ENCODE results near the gene FBRSL1.
A peak's percentile ranks its signal among the peaks of the same experiment; 100 is the strongest.

FBRSL1 gene

GRCh38 chr12:132490422-132491137, 629 bp downstream of the FBRSL1 start:
- no peaks in the 10 kb centered on the region for H3K36me3 ChIP-seq (ENCODE audit: control insufficient read depth, insufficient read depth, low read length)
- peak overlapping the region; percentile 44 for H3K4me3 ChIP-seq (ENCODE audit: insufficient read depth, low read depth, low read length)
- H3K27ac ChIP-seq (ENCODE audit: insufficient read depth, low read depth, low read length, poor library complexity, severe bottlenecking): no peak overlapping the region
- no peaks in the 10 kb centered on the region for H3K9me3 ChIP-seq (ENCODE audit: control insufficient read depth, low read length)
- H3K4me1 ChIP-seq (ENCODE audit: control insufficient read depth, insufficient read depth, low read length): peaks cover 6% of the 10 kb centered on the region
- H3K27me3 ChIP-seq (ENCODE audit: control insufficient read depth, insufficient read depth, low read length, poor library complexity, severe bottlenecking): peaks cover 50% of the 10 kb centered on the region
- WGBS, 2 experiments: 3 to 5% methylated on average over 110 of the region's 110 CpGs

- Histone ChIP-seq H3K27me3 (ENCODE audit: control insufficient read depth, insufficient read depth, low read length, poor library complexity, severe bottlenecking) (peaks cover 44% of the 10 kb centered on the region), H3K4me1 (ENCODE audit: control insufficient read depth, insufficient read depth, low read length) (peaks cover 6% of the 10 kb centered on the region), H3K4me3 (ENCODE audit: insufficient read depth, low read depth, low read length) (peak overlapping the region; percentile 44), H3K9me3 (ENCODE audit: control insufficient read depth, low read length) (no peaks in the 10 kb centered on the region), H3K36me3 (ENCODE audit: control insufficient read depth, insufficient read depth, low read length) (no peaks in the 10 kb centered on the region), H3K27ac (ENCODE audit: insufficient read depth, low read depth, low read length, poor library complexity, severe bottlenecking) (no peak overlapping the region)
- 53 to 54% methylated on average over 14 of the region's 14 CpGs for WGBS, 2 experiments
Measured at GRCh38 chr12:132491138-132491663, 1.2 kb downstream of the FBRSL1 start.

- no peak overlapping the region for H3K4me3 ChIP-seq (ENCODE audit: insufficient read depth, low read depth, low read length)
- H3K27ac ChIP-seq (ENCODE audit: insufficient read depth, low read depth, low read length, poor library complexity, severe bottlenecking): no peak overlapping the region
- 90 to 91% methylated on average over 23 of the region's 23 CpGs for WGBS, 2 experiments
- no peaks in the 10 kb centered on the region for H3K36me3 ChIP-seq (ENCODE audit: control insufficient read depth, insufficient read depth, low read length)
- peaks cover 37% of the 10 kb centered on the region for H3K27me3 ChIP-seq (ENCODE audit: control insufficient read depth, insufficient read depth, low read length, poor library complexity, severe bottlenecking)
- peaks cover 6% of the 10 kb centered on the region for H3K4me1 ChIP-seq (ENCODE audit: control insufficient read depth, insufficient read depth, low read length)
- H3K9me3 ChIP-seq (ENCODE audit: control insufficient read depth, low read length): no peaks in the 10 kb centered on the region
Measured at GRCh38 chr12:132491761-132492378, 1.9 kb downstream of the FBRSL1 start.

GRCh38 chr12:132492522-132492921, 2.6 kb downstream of the FBRSL1 start:
- peaks cover 6% of the 10 kb centered on the region for H3K4me1 ChIP-seq (ENCODE audit: control insufficient read depth, insufficient read depth, low read length)
- H3K27me3 ChIP-seq (ENCODE audit: control insufficient read depth, insufficient read depth, low read length, poor library complexity, severe bottlenecking): peaks cover 30% of the 10 kb centered on the region
- no peak overlapping the region for H3K4me3 ChIP-seq (ENCODE audit: insufficient read depth, low read depth, low read length)
- no peaks in the 10 kb centered on the region for H3K36me3 ChIP-seq (ENCODE audit: control insufficient read depth, insufficient read depth, low read length)
- no peak overlapping the region for H3K27ac ChIP-seq (ENCODE audit: insufficient read depth, low read depth, low read length, poor library complexity, severe bottlenecking)
- 95% methylated on average over 12 of the region's 12 CpGs for whole genome bisulfite sequencing, 2 experiments
- H3K9me3 ChIP-seq (ENCODE audit: control insufficient read depth, low read length): no peaks in the 10 kb centered on the region

- Histone ChIP-seq H3K27ac (ENCODE audit: insufficient read depth, low read depth, low read length, poor library complexity, severe bottlenecking) (no peak overlapping the region), H3K4me3 (ENCODE audit: insufficient read depth, low read depth, low read length) (no peak overlapping the region), H3K4me1 (ENCODE audit: control insufficient read depth, insufficient read depth, low read length) (peaks cover 6% of the 10 kb centered on the region), H3K27me3 (ENCODE audit: control insufficient read depth, insufficient read depth, low read length, poor library complexity, severe bottlenecking) (peaks cover 26% of the 10 kb centered on the region), H3K9me3 (ENCODE audit: control insufficient read depth, low read length) (no peaks in the 10 kb centered on the region), H3K36me3 (ENCODE audit: control insufficient read depth, insufficient read depth, low read length) (no peaks in the 10 kb centered on the region)
- WGBS, 2 experiments: 91 to 93% methylated on average over 12 of the region's 12 CpGs
Measured at GRCh38 chr12:132492951-132493350, 3.0 kb downstream of the FBRSL1 start.

GRCh38 chr12:132493482-132494178, 3.7 kb downstream of the FBRSL1 start:
- H3K4me3 ChIP-seq (ENCODE audit: insufficient read depth, low read depth, low read length): no peak overlapping the region
- H3K27ac ChIP-seq (ENCODE audit: insufficient read depth, low read depth, low read length, poor library complexity, severe bottlenecking): no peak overlapping the region
- peaks cover 19% of the 10 kb centered on the region for H3K27me3 ChIP-seq (ENCODE audit: control insufficient read depth, insufficient read depth, low read length, poor library complexity, severe bottlenecking)
- no peaks in the 10 kb centered on the region for H3K9me3 ChIP-seq (ENCODE audit: control insufficient read depth, low read length)
- H3K36me3 ChIP-seq (ENCODE audit: control insufficient read depth, insufficient read depth, low read length): no peaks in the 10 kb centered on the region
- 89 to 91% methylated on average over 18 of the region's 18 CpGs for WGBS, 2 experiments
- peaks cover 6% of the 10 kb centered on the region for H3K4me1 ChIP-seq (ENCODE audit: control insufficient read depth, insufficient read depth, low read length)

GRCh38 chr12:132494294-132495164, 4.6 kb downstream of the FBRSL1 start:
- WGBS, 2 experiments: 93% methylated on average over 25 of the region's 25 CpGs
- H3K4me3 ChIP-seq (ENCODE audit: insufficient read depth, low read depth, low read length): no peak overlapping the region
- no peaks in the 10 kb centered on the region for H3K36me3 ChIP-seq (ENCODE audit: control insufficient read depth, insufficient read depth, low read length)
- peaks cover 10% of the 10 kb centered on the region for H3K27me3 ChIP-seq (ENCODE audit: control insufficient read depth, insufficient read depth, low read length, poor library complexity, severe bottlenecking)
- no peak overlapping the region for H3K27ac ChIP-seq (ENCODE audit: insufficient read depth, low read depth, low read length, poor library complexity, severe bottlenecking)
- peaks cover 6% of the 10 kb centered on the region for H3K4me1 ChIP-seq (ENCODE audit: control insufficient read depth, insufficient read depth, low read length)
- H3K9me3 ChIP-seq (ENCODE audit: control insufficient read depth, low read length): no peaks in the 10 kb centered on the region

- peaks cover 6% of the 10 kb centered on the region for H3K4me1 ChIP-seq (ENCODE audit: control insufficient read depth, insufficient read depth, low read length)
Measured at GRCh38 chr12:132495165-132495544, 5.2 kb downstream of the FBRSL1 start.

GRCh38 chr12:132495629-132496357, 5.8 kb downstream of the FBRSL1 start:
- Histone ChIP-seq H3K27ac (ENCODE audit: insufficient read depth, low read depth, low read length, poor library complexity, severe bottlenecking) (no peak overlapping the region), H3K4me1 (ENCODE audit: control insufficient read depth, insufficient read depth, low read length) (peaks cover 9% of the 10 kb centered on the region)
- WGBS, 2 experiments: 88 to 89% methylated on average over 31 of the region's 31 CpGs

More at GRCh38 chr12:132495165-132495544, 5.2 kb downstream of the FBRSL1 start:
- Histone ChIP-seq H3K9me3 (ENCODE audit: control insufficient read depth, low read length) (no peaks in the 10 kb centered on the region), H3K27ac (ENCODE audit: insufficient read depth, low read depth, low read length, poor library complexity, severe bottlenecking) (no peak overlapping the region), H3K36me3 (ENCODE audit: control insufficient read depth, insufficient read depth, low read length) (no peaks in the 10 kb centered on the region), H3K27me3 (ENCODE audit: control insufficient read depth, insufficient read depth, low read length, poor library complexity, severe bottlenecking) (peaks cover 9% of the 10 kb centered on the region), H3K4me3 (ENCODE audit: insufficient read depth, low read depth, low read length) (no peak overlapping the region)
- WGBS, 2 experiments: 87 to 92% methylated on average over 9 of the region's 9 CpGs

More at GRCh38 chr12:132495629-132496357, 5.8 kb downstream of the FBRSL1 start:
- Histone ChIP-seq H3K9me3 (ENCODE audit: control insufficient read depth, low read length) (no peaks in the 10 kb centered on the region), H3K27me3 (ENCODE audit: control insufficient read depth, insufficient read depth, low read length, poor library complexity, severe bottlenecking) (peaks cover 7% of the 10 kb centered on the region), H3K36me3 (ENCODE audit: control insufficient read depth, insufficient read depth, low read length) (no peaks in the 10 kb centered on the region), H3K4me3 (ENCODE audit: insufficient read depth, low read depth, low read length) (no peak overlapping the region)
